GM21528 (cell line): Measurements from ENCODE around the gene LIN28B.
"Not testable (repeated sequence)": the region's sequence is repeated elsewhere in the genome, so short reads cannot be mapped to it uniquely, and the experiment has no call there.

Source experiments
- ATAC-seq: cut with Tn5 transposase; IDR thresholded peaks from one replicate; pipeline ENCODE4 v1.9.1; 2021; ENCODE audit warnings: mild to moderate bottlenecking, moderate library complexity; ENCODE audit not compliant: unreplicated experiment, low FRiP score

The LIN28B gene, protein sequence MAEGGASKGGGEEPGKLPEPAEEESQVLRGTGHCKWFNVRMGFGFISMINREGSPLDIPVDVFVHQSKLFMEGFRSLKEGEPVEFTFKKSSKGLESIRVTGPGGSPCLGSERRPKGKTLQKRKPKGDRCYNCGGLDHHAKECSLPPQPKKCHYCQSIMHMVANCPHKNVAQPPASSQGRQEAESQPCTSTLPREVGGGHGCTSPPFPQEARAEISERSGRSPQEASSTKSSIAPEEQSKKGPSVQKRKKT

DNA sequence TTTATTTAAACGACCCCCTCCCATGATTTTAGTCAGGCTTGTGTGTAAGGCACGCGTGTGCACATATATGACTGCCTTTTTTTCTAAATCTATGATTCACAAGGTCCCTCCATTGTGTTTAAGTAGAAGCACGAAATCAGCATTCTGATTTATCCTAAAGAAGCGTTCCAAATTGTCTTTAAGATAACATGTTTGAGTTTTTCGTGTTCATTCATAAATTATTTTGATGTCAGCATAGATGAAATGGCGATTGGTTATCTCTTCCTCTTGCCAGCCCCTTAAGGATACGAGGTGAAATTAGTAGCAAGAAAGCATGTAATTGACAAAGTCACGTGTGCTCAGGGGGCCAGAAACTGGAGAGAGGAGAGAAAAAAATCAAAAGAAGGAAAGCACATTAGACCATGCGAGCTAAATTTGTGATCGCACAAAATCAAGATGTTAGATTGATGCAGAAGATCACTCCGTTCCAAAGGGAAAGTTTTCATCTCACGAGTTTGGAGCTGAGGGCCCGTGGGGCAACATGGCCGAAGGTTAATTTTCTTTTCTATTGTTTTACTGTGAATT lies at the start of gene LIN28B:
LIN28B (plus strand) TSS at position 377 of the 564 bp plus-strand sequence; CDS start at position 521, 144 bp downstream.
- no peak for ATAC-seq

DNA sequence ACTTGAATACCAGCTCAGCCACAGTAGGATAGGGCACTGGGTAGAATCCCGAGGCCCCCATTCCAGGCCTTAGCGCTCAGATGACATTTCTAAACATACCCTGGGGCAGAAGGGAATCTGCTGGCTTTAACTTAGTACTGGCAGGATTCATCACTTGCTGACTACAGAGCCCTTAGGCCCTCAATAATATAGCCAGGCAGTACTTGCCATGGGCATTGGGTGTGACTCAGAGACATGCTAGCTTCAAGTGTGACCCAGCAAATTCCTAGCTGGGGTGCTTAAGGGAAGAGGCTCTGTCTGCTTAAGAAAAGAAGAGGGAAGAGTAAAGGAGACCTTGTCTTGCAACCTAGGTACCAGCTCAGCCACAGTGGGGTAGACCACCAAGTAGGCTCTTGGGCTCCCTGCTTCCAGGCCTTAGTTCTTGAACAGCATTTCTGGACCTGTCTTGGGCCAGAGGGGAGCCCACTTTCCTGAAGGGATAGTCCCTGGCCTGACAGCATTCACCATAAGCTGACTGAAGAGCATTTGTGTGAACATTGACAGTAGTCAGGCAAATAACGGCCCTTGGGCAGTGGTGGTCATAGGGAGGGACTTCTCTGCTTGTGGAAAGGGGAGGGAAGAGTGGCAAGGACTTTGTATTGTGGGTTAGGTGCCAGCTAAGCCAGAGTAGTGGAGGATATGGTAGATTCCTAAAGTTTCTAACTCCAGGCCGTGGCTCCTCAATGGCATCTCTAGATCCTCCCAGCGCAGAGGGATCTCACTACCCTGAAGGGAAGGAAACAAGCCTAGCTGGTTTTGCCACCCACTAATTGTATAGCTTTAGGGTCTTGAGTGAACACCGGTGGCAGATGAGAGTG lies 48.6 kb upstream of the LIN28B start:
- ATAC-seq, result no peak

DNA sequence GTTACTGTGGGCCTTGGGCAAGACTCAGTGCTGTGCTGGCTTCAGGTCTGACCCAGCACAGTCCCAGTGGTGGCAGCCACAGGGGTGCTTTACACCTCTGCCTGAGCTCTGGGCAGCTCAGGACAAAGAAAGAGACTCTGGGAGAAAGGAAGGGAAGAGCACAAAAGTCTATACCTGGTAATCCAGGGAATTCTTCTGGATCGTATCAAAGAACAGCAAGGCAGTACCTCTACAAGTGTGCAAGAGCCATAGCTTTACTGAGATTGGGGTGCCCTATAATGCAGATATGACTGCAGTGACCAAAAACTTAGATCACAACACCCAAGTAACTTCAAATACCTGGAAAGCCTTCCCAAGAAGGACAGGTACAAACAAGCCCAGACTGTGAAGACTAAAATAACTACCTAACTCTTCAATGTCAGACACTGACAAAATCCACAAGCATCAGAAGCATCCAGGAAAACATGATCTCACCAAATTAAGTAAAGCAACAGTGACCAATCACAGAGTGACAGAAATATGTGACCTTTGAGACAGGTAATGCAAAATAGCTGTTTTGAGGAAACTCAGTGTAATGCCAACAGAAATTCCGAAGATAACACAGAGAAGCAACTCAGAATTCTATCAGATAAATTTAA lies 47.9 kb upstream of the LIN28B start:
- no peak for ATAC-seq

DNA sequence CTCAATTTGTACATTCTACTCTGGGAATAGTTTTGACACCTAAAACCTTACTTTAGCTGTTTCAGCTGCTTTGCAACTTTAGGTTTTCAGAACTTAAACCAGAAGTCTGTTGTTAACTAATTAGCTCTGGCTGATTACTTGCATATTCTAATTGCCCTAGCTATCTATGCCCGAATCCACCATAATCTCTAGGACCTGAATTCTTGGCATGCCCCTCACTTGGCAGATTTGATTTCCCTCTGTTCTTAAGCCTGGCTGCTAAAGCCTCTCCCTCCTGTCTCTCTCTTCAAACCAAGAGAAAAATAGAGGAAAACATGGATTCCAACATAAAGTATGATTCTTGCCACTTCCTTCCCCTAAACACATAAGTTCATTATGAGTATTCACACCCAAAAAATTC lies 35.0 kb upstream of the LIN28B start:
- no peak for ATAC-seq

DNA sequence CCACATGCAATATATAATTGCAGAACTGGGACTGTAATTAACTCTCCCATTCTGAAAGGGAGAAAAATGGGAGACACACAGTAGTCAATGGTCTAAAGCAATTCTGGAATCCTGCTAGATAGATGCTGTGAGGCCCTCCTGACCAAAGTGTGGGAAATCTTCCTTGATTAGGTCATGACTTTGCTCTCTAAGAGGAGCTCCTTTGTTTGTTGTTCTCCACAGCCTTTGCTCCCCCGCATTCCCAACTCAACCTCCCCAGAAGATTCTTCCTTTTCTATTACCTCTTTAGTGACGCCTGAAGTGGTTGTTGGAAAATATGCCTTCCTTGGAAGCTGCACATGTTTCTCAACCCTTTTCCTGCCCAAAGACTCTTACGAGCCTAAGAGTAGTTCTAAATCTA lies 28.8 kb upstream of the LIN28B start:
- no peak for ATAC-seq

DNA sequence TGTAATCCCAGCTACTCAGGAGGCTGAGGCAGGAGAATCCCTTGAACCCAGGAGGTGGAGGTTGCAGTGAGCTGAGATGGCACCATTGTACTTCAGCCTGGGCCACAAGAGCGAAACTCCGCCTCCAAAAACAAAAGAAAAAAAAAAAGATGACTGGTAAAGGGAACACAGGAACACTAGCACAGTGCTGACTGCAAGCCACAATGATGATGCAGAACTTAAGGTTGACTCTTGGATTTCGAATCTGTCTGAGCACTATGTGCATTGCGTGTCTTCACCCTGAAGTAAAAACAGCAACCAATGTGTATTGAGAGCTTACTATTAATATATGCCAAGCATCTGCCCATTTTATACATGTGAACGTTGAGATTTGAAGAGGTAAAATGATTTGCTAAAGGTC lies 27.6 kb upstream of the LIN28B start:
- no peak for ATAC-seq

DNA sequence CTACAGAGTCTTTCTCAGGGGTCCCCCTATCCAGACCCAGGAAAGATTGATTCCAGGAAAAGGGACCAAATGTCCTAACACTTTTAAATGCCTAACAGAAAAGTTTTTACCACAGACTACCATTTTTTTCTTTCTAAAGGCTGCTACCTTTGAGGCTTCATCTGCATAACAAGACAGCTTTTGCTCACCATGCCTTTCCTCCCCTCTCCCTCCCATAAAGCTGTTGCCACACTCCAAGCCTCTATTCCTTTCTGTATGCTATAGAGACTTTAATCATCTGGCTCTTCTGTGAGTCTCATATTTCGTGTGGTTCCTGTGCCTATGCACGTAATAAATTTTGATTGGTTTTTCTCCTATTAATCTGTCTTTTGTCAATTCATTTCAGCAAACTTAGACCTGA lies 26.0 kb upstream of the LIN28B start:
- no peak for ATAC-seq

DNA sequence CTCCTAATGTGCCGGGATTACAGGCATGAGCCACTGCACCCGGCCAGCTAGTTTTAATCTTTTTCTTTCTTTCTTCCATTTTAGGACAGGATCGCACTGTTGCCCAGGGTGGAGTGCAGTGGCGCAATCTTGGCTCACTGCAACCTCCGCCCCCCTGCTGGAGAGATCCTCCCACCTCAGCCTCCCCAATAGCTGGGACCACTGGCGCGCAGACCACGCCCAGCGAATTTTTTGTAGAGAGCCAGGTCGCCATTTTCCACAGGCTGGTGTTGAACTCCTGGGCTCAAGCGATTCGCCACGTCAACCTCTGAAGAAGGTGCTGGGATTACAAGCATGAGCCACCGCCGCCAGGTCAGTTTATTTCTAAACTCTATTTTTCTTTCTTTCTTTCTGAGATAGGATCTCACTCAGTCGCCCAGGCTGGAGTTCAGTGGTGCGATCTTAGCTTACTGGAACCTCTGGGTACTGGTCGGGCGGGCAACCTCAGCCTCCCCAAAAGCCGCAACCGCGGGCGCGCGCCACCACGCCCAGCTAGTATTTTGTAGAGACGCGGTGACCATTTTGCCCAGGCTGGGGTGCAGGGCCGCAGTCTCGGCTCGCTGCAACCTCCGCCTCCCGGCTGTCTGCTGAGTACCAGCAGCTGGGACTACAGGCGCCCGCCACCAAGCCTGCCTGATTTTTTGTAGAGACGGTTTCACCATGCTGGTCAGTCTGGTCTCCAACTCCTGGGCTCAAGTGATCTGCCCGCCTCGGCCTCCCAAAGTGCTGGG lies 20.0 kb upstream of the LIN28B start:
- ATAC-seq, result no peak

DNA sequence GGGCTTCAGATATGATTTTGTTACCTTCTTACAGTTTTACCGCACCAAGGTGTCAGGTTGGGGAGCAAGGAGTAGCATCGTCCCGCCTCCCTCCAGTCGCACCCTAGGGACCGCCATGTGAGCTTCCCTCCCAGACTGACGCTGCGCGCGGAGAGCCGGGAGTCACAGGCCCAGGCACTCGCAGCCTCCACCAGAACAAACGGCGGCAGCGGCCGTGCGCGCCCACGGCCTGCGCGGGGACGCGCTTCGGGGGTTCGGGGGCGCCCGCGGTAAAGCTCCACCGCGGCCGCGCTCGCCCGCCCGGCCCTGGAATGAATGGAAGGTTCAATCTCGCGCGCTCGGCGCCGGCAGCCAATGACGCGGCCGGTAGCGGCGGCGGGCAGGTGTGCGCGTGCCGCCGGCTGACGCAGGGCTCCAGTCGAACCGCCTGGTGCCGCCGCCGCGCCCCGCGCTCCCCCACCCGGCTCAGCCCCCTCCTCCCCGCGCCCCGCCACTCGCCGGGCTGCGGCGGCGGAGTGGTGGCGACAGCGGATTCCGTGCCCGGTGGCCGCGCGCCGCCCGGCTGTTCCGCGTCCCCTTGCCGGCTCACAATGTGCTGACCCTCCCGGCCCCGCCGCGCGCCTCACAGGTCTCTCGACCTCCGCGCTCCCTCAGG lies 16.5 kb upstream of the LIN28B start:
- ATAC-seq, result no peak

DNA sequence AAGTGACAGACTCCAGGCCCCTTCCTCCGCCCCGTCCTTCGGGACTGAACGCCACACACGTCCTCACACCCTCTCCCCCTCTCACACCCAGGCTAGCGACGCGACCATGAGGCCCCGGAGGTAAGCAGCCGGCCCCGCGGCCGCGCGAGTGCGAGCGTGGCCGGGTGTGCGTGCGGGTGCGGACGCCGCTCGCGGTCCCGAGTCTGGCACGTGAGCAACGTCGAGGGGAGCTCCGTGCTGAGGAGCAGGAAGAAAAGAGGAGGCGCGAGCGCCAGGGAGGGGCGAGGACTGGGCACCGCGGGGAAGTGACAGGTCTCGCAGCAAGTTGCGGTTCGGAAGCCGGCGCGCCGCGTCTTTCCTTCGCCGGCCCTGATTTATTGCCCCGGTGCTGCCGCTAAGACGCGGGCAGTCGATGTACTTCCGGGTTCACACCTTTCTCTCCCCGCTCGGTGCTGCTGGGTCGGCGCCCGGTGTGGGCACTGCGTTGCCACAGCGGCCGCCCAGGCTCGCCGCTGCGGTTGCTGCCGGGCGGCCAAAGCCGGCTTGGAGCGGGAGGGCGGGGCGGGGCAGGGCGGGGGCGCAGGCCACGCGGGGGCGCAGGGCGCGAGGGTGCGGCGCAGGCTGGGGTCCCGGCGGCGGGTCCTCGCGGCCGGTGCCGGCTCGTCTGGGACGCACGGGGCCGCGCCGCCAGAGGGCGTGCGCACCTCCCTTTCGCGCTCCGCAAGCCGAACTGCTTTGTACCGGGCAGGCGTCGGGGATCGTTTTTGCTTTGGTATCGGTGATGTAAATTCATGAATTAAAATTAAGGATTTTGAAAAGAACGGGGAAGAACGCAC lies 15.8 kb upstream of the LIN28B start:
- no peak for ATAC-seq

DNA sequence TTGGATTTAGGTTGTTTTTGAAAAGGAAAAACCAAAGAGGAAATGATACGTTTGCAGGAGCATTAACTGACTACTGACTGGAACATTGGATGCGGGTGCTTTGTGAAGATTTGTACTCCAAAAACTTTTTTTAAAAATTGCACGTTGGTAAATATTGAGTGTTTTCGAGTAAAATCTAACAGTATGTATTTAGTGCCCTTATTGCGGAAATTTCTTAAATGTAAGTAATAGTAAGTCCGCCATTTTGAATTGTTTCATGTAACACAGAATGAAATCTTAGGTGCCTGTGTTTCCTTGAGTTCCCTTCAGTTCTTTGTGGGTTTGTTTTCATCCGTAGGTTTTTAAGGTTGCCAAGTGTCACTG lies 15.2 kb upstream of the LIN28B start:
- no peak for ATAC-seq

DNA sequence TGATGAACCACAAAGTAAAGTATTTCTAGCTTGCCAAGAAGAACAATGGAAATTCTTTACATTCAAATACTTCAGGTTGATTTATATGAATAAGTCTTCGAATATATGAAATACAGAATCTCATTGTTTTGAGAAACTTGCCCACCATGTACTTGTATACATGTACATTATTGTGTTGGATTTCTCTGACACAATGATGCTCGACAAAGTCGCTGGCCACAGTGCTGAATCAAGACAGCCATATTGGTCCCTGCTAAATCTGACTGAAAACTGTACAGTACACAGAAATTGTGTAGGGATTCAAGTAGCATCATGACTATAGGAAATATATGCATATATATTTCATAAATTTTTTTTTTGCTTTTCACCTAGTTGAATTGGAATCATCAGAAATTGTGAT lies 13.1 kb upstream of the LIN28B start:
- ATAC-seq, result no peak

DNA sequence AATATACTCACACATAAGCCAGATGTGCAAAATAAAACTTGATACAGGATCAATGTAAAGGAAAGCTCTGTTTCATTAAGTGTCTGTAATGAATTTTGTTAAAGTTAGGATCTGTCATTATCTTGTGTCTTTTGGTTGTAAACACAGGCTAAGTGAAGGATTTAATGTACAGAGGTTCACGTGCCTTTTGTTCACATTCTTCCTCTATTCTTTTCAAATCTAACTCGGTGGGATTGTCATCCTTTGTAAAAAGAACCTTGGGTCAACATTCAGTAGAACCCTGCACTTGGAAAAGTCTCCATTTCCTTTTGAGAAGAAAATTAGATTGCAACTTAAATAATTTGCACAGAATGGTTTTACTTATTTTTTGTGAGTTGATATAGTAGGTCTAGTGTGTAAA lies 7.7 kb upstream of the LIN28B start:
- ATAC-seq, result no peak

DNA sequence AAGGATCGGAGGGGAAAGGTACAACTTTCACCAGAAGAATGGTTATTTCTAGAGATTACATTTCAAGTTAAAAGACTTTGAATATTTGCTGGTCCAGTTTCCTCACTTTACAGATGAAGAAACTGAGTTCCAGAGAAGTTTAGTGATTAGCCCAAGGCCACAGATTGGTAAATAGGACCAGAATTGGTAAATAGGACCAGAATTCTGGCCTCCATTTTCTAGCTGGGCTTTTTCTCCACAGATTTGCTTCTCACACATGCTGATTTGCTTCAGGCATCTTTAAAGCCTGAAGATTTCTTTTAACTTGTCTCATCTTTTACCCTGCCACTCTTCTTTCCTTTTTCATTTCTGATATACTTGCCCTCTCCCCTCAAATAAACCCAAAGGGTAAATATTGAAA lies 5.2 kb upstream of the LIN28B start:
- no peak for ATAC-seq

DNA sequence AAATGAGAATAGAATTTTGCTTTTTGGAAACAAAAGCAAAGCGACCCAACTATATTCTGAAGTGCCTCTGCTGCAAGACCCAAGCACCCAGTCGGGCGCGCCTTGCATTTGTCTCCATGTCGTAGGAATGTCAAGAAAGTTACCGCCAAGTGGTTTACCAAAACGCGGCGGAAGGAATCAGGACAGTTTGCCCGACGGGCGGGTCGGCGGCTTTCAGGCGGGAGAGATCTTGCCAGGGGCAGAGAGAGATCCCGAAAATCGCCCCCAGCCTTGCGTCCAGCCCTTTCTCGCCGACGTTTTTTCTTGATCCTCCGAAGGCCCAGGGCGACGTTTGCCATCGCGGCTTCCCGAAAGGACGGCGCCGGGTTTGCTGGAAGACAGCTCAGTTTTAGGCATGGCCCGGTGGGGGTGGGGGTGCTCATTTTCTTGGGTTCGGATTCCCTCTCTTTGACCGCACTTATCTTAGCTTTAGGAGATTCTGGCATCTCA lies 4.0 kb upstream of the LIN28B start:
- ATAC-seq, result no peak

DNA sequence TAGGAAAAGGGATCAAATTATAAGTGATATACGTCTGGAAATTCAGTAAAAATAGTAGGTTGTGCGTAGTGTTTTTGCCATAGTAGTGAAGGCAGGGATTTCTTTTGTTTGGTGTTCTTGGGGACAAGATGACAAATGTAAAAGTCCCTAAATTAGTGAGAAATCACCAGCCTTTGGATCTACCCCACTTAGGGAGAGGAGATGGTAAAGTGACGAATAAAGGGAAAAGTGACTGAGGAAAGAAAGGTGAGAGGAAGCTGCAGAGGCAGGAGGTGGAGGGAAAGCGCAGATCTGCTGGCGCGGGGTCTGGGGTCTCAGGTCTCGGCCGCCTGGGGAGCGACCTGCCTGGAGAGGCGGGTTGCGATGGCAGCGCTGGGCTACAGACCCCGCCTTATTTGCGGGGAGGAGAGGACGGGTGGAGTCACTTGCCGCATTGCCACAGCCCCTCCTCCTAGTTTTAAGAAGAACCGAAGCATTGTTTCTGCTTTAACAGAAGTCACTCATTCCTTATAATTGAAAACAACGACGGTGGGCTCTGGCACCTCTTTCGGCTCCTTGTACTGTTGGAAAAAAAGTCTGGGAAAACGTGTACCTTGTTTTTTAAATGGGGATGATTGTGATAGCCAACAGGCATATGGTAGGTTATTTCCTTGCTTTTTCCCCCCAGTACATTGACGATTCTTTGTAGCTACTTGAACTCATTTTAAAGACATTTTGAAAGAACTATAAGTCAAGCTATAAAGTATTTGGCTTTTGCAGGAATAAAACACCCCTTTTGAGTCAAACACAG lies 3.3 kb upstream of the LIN28B start:
- not testable (repeated sequence) for ATAC-seq

DNA sequence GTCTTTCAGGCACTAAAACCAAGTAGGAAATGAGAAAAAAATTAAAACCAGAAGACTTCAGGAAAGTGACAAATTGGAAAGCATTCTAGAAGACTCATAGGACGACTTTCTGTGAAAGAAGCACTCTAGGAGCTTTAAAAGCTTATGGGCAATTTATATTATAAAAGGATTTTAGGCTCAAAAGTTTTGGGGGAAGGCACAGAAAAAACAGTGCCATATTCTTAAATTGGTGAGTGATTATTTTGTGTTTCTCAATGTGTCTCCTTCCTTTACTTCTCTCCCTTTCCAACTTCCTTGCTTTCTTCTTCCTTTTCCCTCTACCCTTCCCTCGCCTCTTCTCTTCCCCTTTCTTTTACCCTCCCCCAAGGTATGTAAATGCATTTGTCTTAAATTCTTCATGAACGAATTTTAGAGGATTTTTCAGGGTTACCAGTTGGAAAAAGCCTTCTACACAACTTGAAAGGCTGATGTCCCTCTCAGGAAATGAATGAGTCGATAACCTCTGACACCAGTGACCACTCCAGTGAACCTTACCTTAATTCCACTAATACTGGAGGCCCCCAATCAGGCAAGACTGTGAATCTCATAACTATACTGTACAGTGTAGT lies 2.6 kb upstream of the LIN28B start:
- ATAC-seq, result no peak

DNA sequence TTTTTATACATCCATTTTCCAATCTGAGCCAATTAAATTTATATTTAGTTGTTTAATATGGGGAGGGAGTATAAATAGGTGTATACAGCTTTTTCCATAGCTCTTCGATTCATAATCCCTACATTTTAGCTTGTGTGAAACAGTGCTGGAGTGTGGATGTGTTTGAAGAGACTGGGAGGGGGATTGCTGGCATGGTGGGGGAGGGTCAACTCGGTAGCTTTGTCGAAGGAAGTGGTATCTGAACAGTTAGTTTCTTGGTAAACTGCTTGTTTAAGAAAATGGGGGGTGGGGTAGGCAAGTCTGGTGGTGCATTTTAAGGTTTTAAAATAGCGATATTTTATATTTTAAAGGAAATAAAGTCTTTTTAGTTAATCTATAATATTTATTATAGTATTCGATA lies 1.4 kb upstream of the LIN28B start:
- ATAC-seq, result no peak
